K562 (cell line): ENCODE results near the gene SCAPER.

ENCODE experiments used
- KDM1A ChIP-seq, 2 experiments: fragments of 450-650 bp; IDR thresholded peaks; 2 replicates each; pipeline ENCODE4 v1.6.1; 2016; ENCODE audit warnings: mild to moderate bottlenecking in 2 of 2
- SMARCC2 ChIP-seq: fragments of 450-650 bp; IDR thresholded peaks from 2 replicates; pipeline ENCODE4 v1.6.1; 2017; ENCODE audit warnings: antibody characterized with exemption, moderate library complexity, mild to moderate bottlenecking, low read depth
- ZNF224 ChIP-seq: sonication (generic); formaldehyde crosslinking; IDR thresholded peaks from 2 replicates; pipeline ENCODE4 v1.8.0; 2022; ENCODE audit warnings: mild to moderate bottlenecking, missing genetic modification reagents

- TF ChIP-seq ZNF224 (CRISPR knock-in tag) = no peak
- no peak for TF ChIP-seq KDM1A (IDR thresholded peaks at IDR 0.05)
- no peak for TF ChIP-seq SMARCC2
These were observed 453.6 kb downstream of the SCAPER start for GRCh38 chr15:76451540-76451939.
